ENCODE measurements around the gene MCOLN1.

The MCOLN1 gene

DNA sequence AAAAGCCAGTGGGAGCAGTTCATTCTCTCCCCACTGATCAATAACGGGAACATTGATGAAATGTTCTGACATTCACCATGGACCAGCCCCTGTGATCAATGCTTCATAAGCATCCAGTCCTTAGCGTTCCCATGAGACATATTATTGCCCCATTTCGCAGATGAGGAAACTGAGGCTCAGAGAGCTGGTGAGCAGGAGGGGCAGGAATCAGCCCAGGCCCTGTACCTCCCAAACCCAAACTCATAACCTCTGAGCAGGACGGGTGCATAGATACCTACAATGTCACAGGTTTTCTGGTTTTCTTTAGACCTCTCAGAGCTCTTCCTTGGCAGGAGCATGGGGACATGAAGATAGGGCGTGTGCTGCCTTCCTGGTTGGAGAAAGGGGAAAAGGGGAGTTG lies 2.1 kb downstream of the MCOLN1 start:
- no peak for DNase-seq (ENCODE audit: low spot score)
- TF ChIP-seq CTCF (IDR thresholded peaks at IDR 0.05; ENCODE audit: extremely low read depth, insufficient read depth, missing control alignments), result no peak

GRCh38 chr19:7524992-7525739 lies 2.7 kb downstream of the MCOLN1 start:
- no peak for DNase-seq (ENCODE audit: low spot score)
- in situ Hi-C loops (cut with MboI; ENCODE audit: low pct_unique_long_range_greater_than_20kb, low sequenced_read_pairs, unreplicated experiment), result no loop called here
- no peak for TF ChIP-seq CTCF (IDR thresholded peaks at IDR 0.05; ENCODE audit: extremely low read depth, insufficient read depth, missing control alignments)

More for the DNA sequence above, 2.1 kb downstream of the MCOLN1 start:
- in situ Hi-C loops (cut with MboI; ENCODE audit: low pct_unique_long_range_greater_than_20kb, low sequenced_read_pairs, unreplicated experiment), result no loop called here

GRCh38 chr19:7526059-7526929 lies 3.9 kb downstream of the MCOLN1 start:
- no peak for TF ChIP-seq CTCF (IDR thresholded peaks at IDR 0.05; ENCODE audit: extremely low read depth, insufficient read depth, missing control alignments)
- no peak for DNase-seq (ENCODE audit: low spot score)
- in situ Hi-C loops (cut with MboI; ENCODE audit: low pct_unique_long_range_greater_than_20kb, low sequenced_read_pairs, unreplicated experiment), result no loop called here

GRCh38 chr19:7527516-7528191 lies 5.2 kb downstream of the MCOLN1 start:
- in situ Hi-C loops (cut with MboI; ENCODE audit: low pct_unique_long_range_greater_than_20kb, low sequenced_read_pairs, unreplicated experiment), result no loop called here
- TF ChIP-seq CTCF (IDR thresholded peaks at IDR 0.05; ENCODE audit: extremely low read depth, insufficient read depth, missing control alignments), result no peak
- DNase-seq (ENCODE audit: low spot score), result no peak

- in situ Hi-C loops (cut with MboI; ENCODE audit: low pct_unique_long_range_greater_than_20kb, low sequenced_read_pairs, unreplicated experiment), result no loop called here
- TF ChIP-seq CTCF (IDR thresholded peaks at IDR 0.05; ENCODE audit: extremely low read depth, insufficient read depth, missing control alignments), result no peak
- no peak for DNase-seq (ENCODE audit: low spot score)
These were observed 5.7 kb downstream of the MCOLN1 start for GRCh38 chr19:7528192-7528519.

DNA sequence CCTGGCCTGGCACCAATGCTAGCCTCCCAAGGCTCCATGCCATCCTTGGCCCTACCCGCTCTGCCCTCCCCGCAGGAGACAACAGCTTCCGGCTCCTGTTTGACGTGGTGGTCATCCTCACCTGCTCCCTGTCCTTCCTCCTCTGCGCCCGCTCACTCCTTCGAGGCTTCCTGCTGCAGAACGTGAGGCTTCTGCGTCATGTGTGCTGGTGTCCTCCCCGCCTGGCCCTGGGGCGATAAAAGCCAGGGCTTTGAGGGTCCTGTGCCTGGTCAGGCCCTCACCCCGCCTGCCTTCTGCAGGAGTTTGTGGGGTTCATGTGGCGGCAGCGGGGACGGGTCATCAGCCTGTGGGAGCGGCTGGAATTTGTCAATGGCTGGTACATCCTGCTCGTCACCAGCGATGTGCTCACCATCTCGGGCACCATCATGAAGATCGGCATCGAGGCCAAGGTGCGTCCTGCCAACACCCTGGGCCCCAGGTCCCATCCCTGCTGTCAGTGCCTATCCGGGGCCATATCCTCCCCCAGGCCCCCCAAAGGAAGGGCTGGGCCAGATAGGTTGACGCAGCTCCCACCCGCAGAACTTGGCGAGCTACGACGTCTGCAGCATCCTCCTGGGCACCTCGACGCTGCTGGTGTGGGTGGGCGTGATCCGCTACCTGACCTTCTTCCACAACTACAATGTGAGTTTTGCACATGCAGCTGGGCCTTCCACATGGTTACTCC lies 6.3 kb downstream of the MCOLN1 start:
- no peak for TF ChIP-seq CTCF (IDR thresholded peaks at IDR 0.05; ENCODE audit: extremely low read depth, insufficient read depth, missing control alignments)
- DNase-seq (ENCODE audit: low spot score), result no peak
- in situ Hi-C loops (cut with MboI; ENCODE audit: low pct_unique_long_range_greater_than_20kb, low sequenced_read_pairs, unreplicated experiment), result no loop called here
